Tibial nerve (tissue), 4 donors: ENCODE results near the gene C7orf25. TPM values are rescaled to one million over a fixed set of nuclear protein-coding genes. Genes with fewer than 3 reads are reported as not detected.

Experiments
- DNase-seq, 2 donors: peaks; one replicate each; pipeline ENCODE4 v3.0.0-alpha.2; 2019; ENCODE audit warnings: low spot score in 2 of 2
- H3K27ac ChIP-seq, 4 donors: fragments of 200-600 bp; sonication (generic) in 3 of 4; one replicate each; pipeline ENCODE4 v1.5.1; 2017 to 2019; ENCODE audit warnings: mild to moderate bottlenecking in 1 of 4
- H3K27me3 ChIP-seq, 2 donors: fragments of 200-600 bp; sonication (generic) in 1 of 2; one replicate each; pipeline versions ENCODE4 v1.5.1 to v1.6.0; 2017 to 2019
- H3K36me3 ChIP-seq, 3 donors: fragments of 200-600 bp; sonication (generic); one replicate each; pipeline ENCODE4 v1.5.1; 2018 to 2019
- H3K4me1 ChIP-seq, 4 donors: fragments of 200-600 bp; sonication (generic) in 3 of 4; one replicate each; pipeline ENCODE4 v1.5.1; 2017 to 2019
- H3K4me3 ChIP-seq, 4 donors: fragments of 200-600 bp; sonication (generic) in 3 of 4; one replicate each; pipeline ENCODE4 v1.5.1; 2017 to 2019; ENCODE audit warnings: mild to moderate bottlenecking in 1 of 4, moderate library complexity in 1 of 4
- H3K9me3 ChIP-seq, 4 donors: fragments of 200-600 bp; sonication (generic) in 3 of 4; one replicate each; pipeline ENCODE4 v1.5.1; 2017 to 2019
- CTCF ChIP-seq, 5 experiments: fragments of 200-600 bp in 3 of 5; fragments of 450-650 bp in 2 of 5; sonication (generic) in 3 of 5; IDR thresholded peaks; one replicate each; pipeline ENCODE4 v1.5.1; 2016 to 2019; ENCODE audit warnings: antibody characterized with exemption in 5 of 5, mild to moderate bottlenecking in 3 of 5, moderate library complexity in 2 of 5
- EP300 ChIP-seq, 2 donors: sonication (generic); formaldehyde crosslinking; IDR thresholded peaks; one replicate each; pipeline ENCODE4 v1.6.1; 2017; ENCODE audit warnings: antibody characterized with exemption in 2 of 2, mild to moderate bottlenecking in 1 of 2
- POLR2A ChIP-seq, 2 donors: fragments of 450-650 bp; IDR thresholded peaks; one replicate each; pipeline ENCODE4 v1.6.1; 2017; ENCODE audit warnings: antibody characterized with exemption in 2 of 2, mild to moderate bottlenecking in 2 of 2, moderate library complexity in 2 of 2
- WGBS, 2 donors: methylation state at CpG; one replicate each; pipeline ENCODE4 v1.1.5; 2018; 5-methylcytosine and 5-hydroxymethylcytosine counted together
- total RNA-seq, 4 donors: library from RNA; depleted of rRNA; stranded (reverse); fragments of >200 nt; gene quantifications; one replicate each; pipeline ENCODE4 v1.1.0, GENCODE V29; 2016

Gene C7orf25
- total RNA-seq, 4 donors from 2014 or later, result 12.8 to 28.2 (median 14.6) TPM

GRCh38 chr7:42945821-42946626 lies 34.2 kb upstream of the C7orf25 start:
- Histone ChIP-seq H3K9me3 (no peaks in the 10 kb centered on the region), H3K4me1 (peaks cover 0 to 2% (median 0%) of the 10 kb centered on the region in 4 donors), H3K27me3 (no peaks in the 10 kb centered on the region), H3K36me3 (no peaks in the 10 kb centered on the region), H3K27ac (peak overlapping the region in 1 of 4 donors; percentile 41), H3K4me3 (no peak overlapping the region)
- WGBS, 2 donors, result 18 to 19% methylated on average over 4 of the region's 4 CpGs
- TF ChIP-seq POLR2A (IDR thresholded peaks at IDR 0.05), result no peak
- TF ChIP-seq CTCF (IDR thresholded peaks at IDR 0.05), result no peak
- TF ChIP-seq EP300 (IDR thresholded peaks at IDR 0.05), result no peak
- no peak for DNase-seq

GRCh38 chr7:42940985-42941847 lies 29.3 kb upstream of the C7orf25 start:
- no peaks in the 10 kb centered on the region for H3K27me3 ChIP-seq
- peak; percentile 83 to 95 for DNase-seq
- H3K27ac ChIP-seq, result no peak overlapping the region
- no peak for TF ChIP-seq EP300 (IDR thresholded peaks at IDR 0.05)
- TF ChIP-seq CTCF (IDR thresholded peaks at IDR 0.05), result peak; percentile 74 to 87 (median 82)
- peaks cover 0 to 2% (median 0%) of the 10 kb centered on the region in 4 donors for H3K4me1 ChIP-seq
- WGBS, 2 donors, result 53% methylated on average over 13 of the region's 13 CpGs
- H3K4me3 ChIP-seq, result no peak overlapping the region
- H3K36me3 ChIP-seq, result peaks cover 0 to 37% (median 0%) of the 10 kb centered on the region in 3 donors
- no peaks in the 10 kb centered on the region for H3K9me3 ChIP-seq

- no peak overlapping the region for H3K4me3 ChIP-seq
- H3K9me3 ChIP-seq, result no peaks in the 10 kb centered on the region
- peaks cover 0 to 52% (median 0%) of the 10 kb centered on the region in 3 donors for H3K36me3 ChIP-seq
- WGBS, 2 donors, result 73 to 82% methylated on average over 4 of the region's 4 CpGs
- no peak for DNase-seq
- H3K4me1 ChIP-seq, result peaks cover 0 to 4% (median 0%) of the 10 kb centered on the region in 4 donors
- no peak overlapping the region for H3K27ac ChIP-seq
- TF ChIP-seq POLR2A (IDR thresholded peaks at IDR 0.05), result no peak
- no peak for TF ChIP-seq EP300 (IDR thresholded peaks at IDR 0.05)
- no peak for TF ChIP-seq CTCF (IDR thresholded peaks at IDR 0.05)
- no peaks in the 10 kb centered on the region for H3K27me3 ChIP-seq
These were observed 27.8 kb upstream of the C7orf25 start for GRCh38 chr7:42939457-42940240.

GRCh38 chr7:42935861-42936260 lies 24.0 kb upstream of the C7orf25 start:
- Histone ChIP-seq H3K36me3 (peaks cover 0 to 52% (median 0%) of the 10 kb centered on the region in 3 donors), H3K27ac (no peak overlapping the region), H3K27me3 (no peaks in the 10 kb centered on the region), H3K9me3 (no peaks in the 10 kb centered on the region), H3K4me1 (peaks cover 0 to 26% (median 7%) of the 10 kb centered on the region in 4 donors), H3K4me3 (no peak overlapping the region)
- DNase-seq, result no peak
- WGBS, 2 donors, result 93 to 94% methylated on average over 5 of the region's 5 CpGs
- TF ChIP-seq CTCF (IDR thresholded peaks at IDR 0.05) (no peak), EP300 (IDR thresholded peaks at IDR 0.05) (no peak), POLR2A (IDR thresholded peaks at IDR 0.05) (no peak)
